Measurements from ENCODE around the gene SHMT1. TPM values are rescaled to one million over a fixed set of nuclear protein-coding genes. Genes with fewer than 3 reads are reported as not detected.

The SHMT1 gene
- total and polyA plus RNA-seq, 2 experiments from 2014 or later: 30.4 to 36.2 TPM

GRCh38 chr17:18324140-18325050, 39.0 kb downstream of the SHMT1 start:
- no peaks in the 10 kb centered on the region for H3K9me2 ChIP-seq (replicated peaks; ENCODE audit: insufficient read depth)
- H3K27me3 ChIP-seq: no peaks in the 10 kb centered on the region
- H3K4me3 ChIP-seq: no peak overlapping the region
- H3K79me2 ChIP-seq: peaks cover 18% of the 10 kb centered on the region
- DNase-seq (ENCODE audit: low spot score): no peak
- no peak overlapping the region for H3K27ac ChIP-seq
- H3K36me3 ChIP-seq (replicated peaks; ENCODE audit: insufficient read depth, low read depth): no peaks in the 10 kb centered on the region
- H4K20me1 ChIP-seq (ENCODE audit: insufficient read depth, poor library complexity, severe bottlenecking): peaks cover 13% of the 10 kb centered on the region
- 97% methylated on average over 27 of the region's 27 CpGs for WGBS (ENCODE audit: low lambda C conversion rate, missing lambda C conversion rate)
- no peaks in the 10 kb centered on the region for H3K9me3 ChIP-seq (ENCODE audit: low read depth)
- no peak overlapping the region for H2AFZ ChIP-seq
- peaks cover 8% of the 10 kb centered on the region for H3K4me1 ChIP-seq (ENCODE audit: insufficient read depth)
- no peak for TF ChIP-seq EZH2phosphoT487 (IDR thresholded peaks at IDR 0.05; ENCODE audit: low read depth, severe bottlenecking, unreplicated experiment)
- no peak for TF ChIP-seq CTCF (IDR thresholded peaks at IDR 0.05; ENCODE audit: poor library complexity)
- TF ChIP-seq EZH2 (IDR thresholded peaks at IDR 0.05; ENCODE audit: borderline replicate concordance): no peak
- no peak overlapping the region for H3K4me2 ChIP-seq

DNA sequence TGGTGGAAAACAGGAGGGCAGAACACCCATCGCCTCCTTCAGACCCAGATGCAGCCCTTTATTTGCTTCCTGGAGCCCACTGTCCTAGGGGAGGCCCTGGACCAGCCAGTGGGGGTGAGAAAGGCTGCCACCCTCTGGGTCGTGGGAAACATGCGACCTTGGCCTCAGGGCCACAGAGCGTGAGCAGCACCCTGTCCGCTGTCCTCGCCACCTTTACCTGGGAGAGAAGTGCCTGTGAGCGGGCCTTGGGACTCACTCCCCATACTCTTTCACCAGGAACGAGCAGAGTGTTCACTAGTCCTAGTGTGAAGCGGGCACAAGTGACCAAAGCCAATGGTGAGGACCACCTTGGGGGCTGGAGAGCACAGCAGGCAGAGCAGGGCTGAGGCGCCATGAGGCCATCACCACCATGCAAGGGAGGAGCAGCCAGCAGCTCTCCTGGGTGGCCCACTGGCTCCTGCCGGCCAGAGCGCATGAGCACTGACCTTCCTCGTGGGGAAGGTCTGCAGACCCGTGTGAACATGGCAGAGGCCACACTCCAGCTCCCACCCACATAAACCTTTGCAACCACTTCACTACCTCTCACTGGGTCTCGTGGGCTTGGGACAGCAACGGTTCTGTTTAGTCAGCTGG, 39.7 kb downstream of the SHMT1 start:
- H4K20me1 ChIP-seq (ENCODE audit: insufficient read depth, poor library complexity, severe bottlenecking): peaks cover 17% of the 10 kb centered on the region
- no peaks in the 10 kb centered on the region for H3K9me3 ChIP-seq (ENCODE audit: low read depth)
- no peak overlapping the region for H3K4me2 ChIP-seq
- H2AFZ ChIP-seq: no peak overlapping the region
- no peak overlapping the region for H3K4me3 ChIP-seq
- H3K4me1 ChIP-seq (ENCODE audit: insufficient read depth): peaks cover 16% of the 10 kb centered on the region
- no peak for DNase-seq (ENCODE audit: low spot score)
- peaks cover 26% of the 10 kb centered on the region for H3K79me2 ChIP-seq
- H3K36me3 ChIP-seq (replicated peaks; ENCODE audit: insufficient read depth, low read depth): no peaks in the 10 kb centered on the region
- WGBS (ENCODE audit: low lambda C conversion rate, missing lambda C conversion rate): 90% methylated on average over 16 of the region's 16 CpGs
- TF ChIP-seq EZH2phosphoT487 (IDR thresholded peaks at IDR 0.05; ENCODE audit: low read depth, severe bottlenecking, unreplicated experiment) (no peak), CTCF (IDR thresholded peaks at IDR 0.05; ENCODE audit: poor library complexity) (no peak), EZH2 (IDR thresholded peaks at IDR 0.05; ENCODE audit: borderline replicate concordance) (no peak)
- H3K27me3 ChIP-seq: no peaks in the 10 kb centered on the region
- H3K27ac ChIP-seq: no peak overlapping the region
- H3K9me2 ChIP-seq (replicated peaks; ENCODE audit: insufficient read depth): no peaks in the 10 kb centered on the region

DNA sequence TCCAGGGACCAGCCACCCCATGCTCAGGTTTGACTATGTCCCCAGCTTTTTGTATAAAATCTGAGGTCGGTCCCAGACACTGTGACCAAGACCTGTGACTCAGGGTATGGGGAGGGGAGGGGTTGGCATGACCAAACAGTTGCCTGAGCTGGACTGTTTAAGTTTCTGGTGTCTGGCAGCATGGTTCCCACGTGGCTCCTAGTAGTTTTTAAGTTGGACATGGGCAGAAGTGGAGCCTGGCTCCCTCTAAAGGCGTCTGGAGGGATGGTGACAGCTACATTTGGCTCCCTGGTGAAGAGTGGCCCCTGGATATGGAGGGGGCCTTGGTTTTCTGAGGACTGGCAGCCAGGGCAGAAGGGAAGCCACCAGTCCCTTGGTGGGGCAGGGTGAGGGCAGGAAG, 40.3 kb downstream of the SHMT1 start:
- H3K36me3 ChIP-seq (replicated peaks; ENCODE audit: insufficient read depth, low read depth): no peaks in the 10 kb centered on the region
- no peak overlapping the region for H3K4me3 ChIP-seq
- no peaks in the 10 kb centered on the region for H3K9me2 ChIP-seq (replicated peaks; ENCODE audit: insufficient read depth)
- H3K9me3 ChIP-seq (ENCODE audit: low read depth): no peaks in the 10 kb centered on the region
- H2AFZ ChIP-seq: no peak overlapping the region
- H4K20me1 ChIP-seq (ENCODE audit: insufficient read depth, poor library complexity, severe bottlenecking): peaks cover 17% of the 10 kb centered on the region
- H3K4me1 ChIP-seq (ENCODE audit: insufficient read depth): peaks cover 22% of the 10 kb centered on the region
- TF ChIP-seq CTCF (IDR thresholded peaks at IDR 0.05; ENCODE audit: poor library complexity) (no peak), EZH2phosphoT487 (IDR thresholded peaks at IDR 0.05; ENCODE audit: low read depth, severe bottlenecking, unreplicated experiment) (no peak), EZH2 (IDR thresholded peaks at IDR 0.05; ENCODE audit: borderline replicate concordance) (no peak)
- no peak overlapping the region for H3K27ac ChIP-seq
- peaks cover 32% of the 10 kb centered on the region for H3K79me2 ChIP-seq
- H3K27me3 ChIP-seq: no peaks in the 10 kb centered on the region
- H3K4me2 ChIP-seq: no peak overlapping the region
- 75% methylated on average over 3 of the region's 3 CpGs for WGBS (ENCODE audit: low lambda C conversion rate, missing lambda C conversion rate)
- no peak for DNase-seq (ENCODE audit: low spot score)

Measured in hepatocyte (in vitro differentiated cells).